H9 (cell line): ENCODE data around the gene FHL2. TPM values are rescaled to one million over a fixed set of nuclear protein-coding genes. Genes with fewer than 3 reads are reported as not detected.

Source experiments
- DNase-seq: peaks from one replicate; pipeline ENCODE4 v3.0.0-alpha.2; 2017
- H2AFZ ChIP-seq: one replicate; pipeline ENCODE4 v1.6.1; 2013; ENCODE audit warnings: mild to moderate bottlenecking, low read length, control low read depth, moderate library complexity
- H2AK5ac ChIP-seq: 2 replicates; pipeline ENCODE4 v1.6.1; 2013; ENCODE audit warnings: low read length, control low read depth, mixed read lengths; ENCODE audit not compliant: insufficient read length
- H2BK120ac ChIP-seq: one replicate; pipeline ENCODE4 v1.6.1; 2013; ENCODE audit warnings: low read depth, mild to moderate bottlenecking, low read length, control low read depth, inconsistent platforms; ENCODE audit not compliant: poor library complexity, severe bottlenecking
- H2BK12ac ChIP-seq: 2 replicates; pipeline ENCODE4 v1.6.1; 2013; ENCODE audit warnings: low read length, control low read depth, mixed read lengths, low read depth; ENCODE audit not compliant: insufficient read length
- H2BK15ac ChIP-seq: 2 replicates; pipeline ENCODE4 v1.6.1; 2013; ENCODE audit warnings: low read depth, low read length, control low read depth
- H2BK20ac ChIP-seq: one replicate; pipeline ENCODE4 v1.6.1; 2013; ENCODE audit warnings: low read depth, mild to moderate bottlenecking, low read length, control low read depth, inconsistent platforms; ENCODE audit not compliant: poor library complexity, severe bottlenecking
- H2BK5ac ChIP-seq: 2 replicates; pipeline ENCODE4 v1.6.1; 2013; ENCODE audit warnings: low read length, control low read depth, mixed read lengths; ENCODE audit not compliant: insufficient read length
- H3K14ac ChIP-seq: 2 replicates; pipeline ENCODE4 v1.6.1; 2013; ENCODE audit warnings: low read length, control low read depth; ENCODE audit not compliant: insufficient read depth
- H3K18ac ChIP-seq: 2 replicates; pipeline ENCODE4 v1.6.1; 2013; ENCODE audit warnings: low read depth, mild to moderate bottlenecking, mixed read lengths, low read length, control low read depth; ENCODE audit not compliant: insufficient read length
- H3K23ac ChIP-seq: 2 replicates; pipeline ENCODE4 v1.6.1; 2013; ENCODE audit warnings: low read length, control low read depth, mixed read lengths, low read depth; ENCODE audit not compliant: insufficient read length
- H3K23me2 ChIP-seq: 2 replicates; pipeline ENCODE4 v1.6.1; 2013; ENCODE audit warnings: low read depth, mild to moderate bottlenecking, mixed read lengths, low read length, control low read depth; ENCODE audit not compliant: insufficient read length, poor library complexity, severe bottlenecking
- H3K27ac ChIP-seq: 2 replicates; pipeline ENCODE4 v1.5.1; 2013; ENCODE audit warnings: low read length, control low read depth, mixed read lengths, low read depth; ENCODE audit not compliant: insufficient read length
- H3K27me3 ChIP-seq: 2 replicates; pipeline ENCODE4 v1.6.1; 2013; ENCODE audit warnings: low read length, control low read depth, inconsistent platforms; ENCODE audit not compliant: insufficient read depth
- H3K4ac ChIP-seq: 2 replicates; pipeline ENCODE4 v1.6.1; 2013; ENCODE audit warnings: low read depth, mild to moderate bottlenecking, control low read depth, inconsistent platforms, low read length, moderate library complexity
- H3K4me1 ChIP-seq: 2 replicates; pipeline ENCODE4 v1.6.1; 2013; ENCODE audit warnings: low read length, control low read depth, inconsistent platforms; ENCODE audit not compliant: insufficient read depth
- H3K4me2 ChIP-seq: 2 replicates; pipeline ENCODE4 v1.6.1; 2013; ENCODE audit warnings: low read length, control low read depth, mixed read lengths; ENCODE audit not compliant: insufficient read length, insufficient read depth
- H3K56ac ChIP-seq: 2 replicates; pipeline ENCODE4 v1.6.1; 2013; ENCODE audit warnings: low read depth, mild to moderate bottlenecking, mixed read lengths, low read length, control low read depth; ENCODE audit not compliant: insufficient read length
- H3K79me1 ChIP-seq: 2 replicates; pipeline ENCODE4 v1.6.1; 2013; ENCODE audit warnings: low read depth, mild to moderate bottlenecking, moderate library complexity, low read length, control low read depth, inconsistent platforms; ENCODE audit not compliant: insufficient read depth, poor library complexity, severe bottlenecking
- H3K79me2 ChIP-seq: 2 replicates; pipeline ENCODE4 v1.6.1; 2013; ENCODE audit warnings: low read length, control low read depth, inconsistent platforms; ENCODE audit not compliant: insufficient read depth
- H3K9ac ChIP-seq: 2 replicates; pipeline ENCODE4 v1.6.1; 2013; ENCODE audit warnings: low read length, control low read depth, mixed read lengths; ENCODE audit not compliant: insufficient read length; ENCODE audit errors: extremely low read depth
- H3K9me3 ChIP-seq: one replicate; pipeline ENCODE4 v1.6.1; 2013; ENCODE audit warnings: low read depth, low read length, inconsistent platforms; ENCODE audit not compliant: control insufficient read depth
- H3T11ph ChIP-seq: one replicate; pipeline ENCODE4 v1.6.1; 2013; ENCODE audit warnings: mild to moderate bottlenecking, low read length, control low read depth, inconsistent platforms
- H4K20me1 ChIP-seq: one replicate; pipeline ENCODE4 v1.6.1; 2013; ENCODE audit not compliant: control insufficient read depth, insufficient read length, insufficient read depth
- H4K5ac ChIP-seq: 2 replicates; pipeline ENCODE4 v1.6.1; 2013; ENCODE audit warnings: low read depth, mild to moderate bottlenecking, mixed read lengths, low read length, control low read depth; ENCODE audit not compliant: insufficient read length
- H4K8ac ChIP-seq: replicated peaks from 2 replicates; pipeline ENCODE4 v1.6.1; 2013; ENCODE audit warnings: low read length, control low read depth, mixed read lengths, low read depth; ENCODE audit not compliant: insufficient read length
- H4K91ac ChIP-seq: 2 replicates; pipeline ENCODE4 v1.6.1; 2013; ENCODE audit warnings: low read depth, mild to moderate bottlenecking, moderate library complexity, mixed read lengths, low read length, control low read depth; ENCODE audit not compliant: insufficient read length
- H3K27ac Mint-ChIP-seq, 3 experiments: 2 replicates in 2 of 3; 3 replicates in 1 of 3; pipeline ENCODE4 v1.8.0; 2020 to 2021; ENCODE audit warnings: mixed read lengths in 3 of 3, mild to moderate bottlenecking in 1 of 3, moderate library complexity in 1 of 3
- H3K27me3 Mint-ChIP-seq: 2 replicates; pipeline ENCODE4 v1.8.0; 2021; ENCODE audit warnings: low read depth, mild to moderate bottlenecking, moderate library complexity, mixed read lengths
- H3K36me3 Mint-ChIP-seq, 3 experiments: 2 replicates in 2 of 3; 3 replicates in 1 of 3; pipeline ENCODE4 v1.8.0; 2020 to 2021; ENCODE audit warnings: low read depth in 3 of 3, mixed read lengths in 3 of 3; ENCODE audit not compliant: insufficient read depth in 1 of 3
- H3K4me1 Mint-ChIP-seq, 2 experiments: 2 replicates each; pipeline ENCODE4 v1.8.0; 2020; ENCODE audit warnings: mixed read lengths in 2 of 2
- H3K4me3 Mint-ChIP-seq, 2 experiments: 2 replicates in 1 of 2; 3 replicates in 1 of 2; pipeline ENCODE4 v1.8.0; 2020 to 2021; ENCODE audit warnings: mild to moderate bottlenecking in 2 of 2, mixed read lengths in 2 of 2, moderate library complexity in 1 of 2
- H3K9me3 Mint-ChIP-seq, 2 experiments: 2 replicates in 1 of 2; 3 replicates in 1 of 2; pipeline ENCODE4 v1.8.0; 2020; ENCODE audit warnings: mild to moderate bottlenecking in 2 of 2, mixed read lengths in 2 of 2, moderate library complexity in 1 of 2
- CTCF ChIP-seq: fragments of 200-600 bp; sonication (generic); conservative IDR thresholded peaks from 3 replicates; pipeline ENCODE4 v1.8.0; 2021; ENCODE audit warnings: antibody characterized with exemption, mild to moderate bottlenecking
- WGBS: extraction: QIAGEN DNeasy Blood & Tissue Kit; methylation state at CpG from one replicate; pipeline ENCODE4 v1.1.7; 2013; ENCODE audit warnings: missing lambda C conversion rate, low lambda C conversion rate, mixed read lengths; ENCODE audit not compliant: insufficient read length; ENCODE audit errors: extremely low coverage; 5-methylcytosine and 5-hydroxymethylcytosine counted together
- total RNA-seq: library from RNA; stranded (reverse); gene quantifications from 2 replicates; pipeline ENCODE4 v1.2.1, GENCODE V29; 2021

FHL2 gene
- total RNA-seq, 1 experiment from 2014 or later = 34.9 TPM

- Histone ChIP-seq H4K20me1 (no peaks in the 10 kb centered on the region), H3K4me2 (no peak overlapping the region), H3K79me1 (no peaks in the 10 kb centered on the region), H3K4me1 (peaks cover 10% of the 10 kb centered on the region; the same call in 1 of the 2 replicates), H3K79me2 (peaks cover 7% of the 10 kb centered on the region; the same call in 1 of the 2 replicates), H3T11ph (no peak overlapping the region), H3K4ac (no peak overlapping the region), H2BK12ac (no peak overlapping the region), H3K9ac (no peak overlapping the region), H3K23ac (no peak overlapping the region), H3K56ac (no peak overlapping the region), H2AFZ (no peak overlapping the region), H3K23me2 (peaks cover 9% of the 10 kb centered on the region), H4K8ac (no peak overlapping the region), H3K14ac (no peak overlapping the region; the same call in 1 of the 2 replicates), H2BK5ac (no peak overlapping the region), H2BK120ac (no peak overlapping the region), H2BK15ac (no peak overlapping the region), H2AK5ac (no peak overlapping the region), H4K91ac (no peak overlapping the region), H2BK20ac (no peak overlapping the region), H3K27me3 (no peaks in the 10 kb centered on the region), H3K27ac (no peak overlapping the region), H3K18ac (no peak overlapping the region), H4K5ac (no peak overlapping the region), H3K9me3 (no peaks in the 10 kb centered on the region)
- Mint-ChIP-seq H3K36me3 (no peaks in the 10 kb centered on the region; a peak in 1 of 7 replicates), H3K27ac (peak overlapping the region; percentile 14 to 87 (median 77); a peak in 5 of 7 replicates), H3K4me1 (peaks cover 24 to 28% of the 10 kb centered on the region in 2 experiments), H3K9me3 (no peaks in the 10 kb centered on the region), H3K4me3 (no peak overlapping the region), H3K27me3 (peaks cover 3% of the 10 kb centered on the region; the same call in 1 of the 2 replicates)
- DNase-seq = no peak
- WGBS = no CpG with 5 or more reads among the region's 4 CpGs
- TF ChIP-seq CTCF = no peak
These were observed 74.1 kb downstream of the FHL2 start for GRCh38 chr2:105324732-105325131.
